PC-3 (cell line): ENCODE data around the gene EMB. TPM values are rescaled to one million over a fixed set of nuclear protein-coding genes. Genes with fewer than 3 reads are reported as not detected.
"Not testable (repeated sequence)": the region's sequence is repeated elsewhere in the genome, so short reads cannot be mapped to it uniquely, and the experiment has no call there.

Source experiments
- ATAC-seq: fragments of 200-7000 bp; cut with Tn5 transposase; 2 replicates; pipeline ENCODE4 v1.9.1; 2020; ENCODE audit warnings: mild to moderate bottlenecking, moderate library complexity
- BruUV-seq: library from RNA; stranded (reverse); fragments of 400-500 nt; replicated peaks from 2 replicates; lab custom pipeline; 2021; lab: Mats Ljungman, UMichigan
- CTCF ChIA-PET: fragments of 300-600 bp; sonication (Branson Sonifier 250); formaldehyde crosslinking; loops from one replicate; lab custom pipeline; 2022; ENCODE audit warnings: antibody characterized with exemption; lab: Charles Lee
- POLR2A ChIA-PET: fragments of 300-600 bp; sonication (Branson Sonifier 250); formaldehyde crosslinking; loops from one replicate; lab custom pipeline; 2022; ENCODE audit warnings: antibody characterized with exemption; ENCODE audit not compliant: unreplicated experiment; lab: Charles Lee
- DNase-seq: peaks from one replicate; pipeline ENCODE4 v3.0.0-alpha.2; 2015
- H2AFZ ChIP-seq: fragments of 300-600 bp; sonication (generic); 2 replicates; pipeline ENCODE4 v1.6.0; 2016; ENCODE audit warnings: antibody characterized with exemption, low read length
- H3F3A ChIP-seq: fragments of 300-600 bp; sonication (generic); one replicate; pipeline ENCODE4 v1.6.0; 2017; ENCODE audit warnings: antibody characterized with exemption, low read length, control low read depth, mild to moderate bottlenecking; ENCODE audit not compliant: unreplicated experiment
- H3K27ac ChIP-seq: fragments of 300-600 bp; sonication (generic); 2 replicates; pipeline ENCODE4 v1.5.1; 2016; ENCODE audit warnings: mild to moderate bottlenecking, low read length
- H3K27me3 ChIP-seq: fragments of 300-600 bp; sonication (generic); 2 replicates; pipeline ENCODE4 v1.6.1; 2016; ENCODE audit warnings: low read length, mixed read lengths
- H3K36me3 ChIP-seq: fragments of 300-600 bp; sonication (generic); 2 replicates; pipeline ENCODE4 v1.6.1; 2016; ENCODE audit warnings: low read depth, mixed run types, low read length, mixed read lengths
- H3K4me1 ChIP-seq: fragments of 300-600 bp; sonication (generic); 2 replicates; pipeline ENCODE4 v1.5.1; 2016; ENCODE audit warnings: low read length; ENCODE audit not compliant: insufficient read depth
- H3K4me2 ChIP-seq: fragments of 300-600 bp; sonication (generic); 2 replicates; pipeline ENCODE4 v1.6.0; 2016; ENCODE audit warnings: low read length
- H3K4me3 ChIP-seq: fragments of 300-600 bp; sonication (generic); 2 replicates; pipeline ENCODE4 v1.5.1; 2016; ENCODE audit warnings: mild to moderate bottlenecking, low read length, mixed read lengths
- H3K79me2 ChIP-seq: fragments of 300-600 bp; sonication (generic); 2 replicates; pipeline ENCODE4 v1.6.1; 2017; ENCODE audit warnings: low read length, mixed read lengths
- H3K9ac ChIP-seq: fragments of 300-600 bp; sonication (generic); 2 replicates; pipeline ENCODE4 v1.6.0; 2016; ENCODE audit warnings: mild to moderate bottlenecking, low read length
- H3K9me2 ChIP-seq: fragments of 300-600 bp; sonication (generic); replicated peaks from 2 replicates; pipeline ENCODE4 v1.6.1; 2016; ENCODE audit warnings: mixed run types, low read length, mixed read lengths
- H3K9me3 ChIP-seq: fragments of 300-600 bp; sonication (generic); 2 replicates; pipeline ENCODE4 v1.6.1; 2016; ENCODE audit warnings: low read length, mixed read lengths
- H4K20me1 ChIP-seq: fragments of 300-600 bp; sonication (generic); 2 replicates; pipeline ENCODE4 v1.6.1; 2016; ENCODE audit warnings: low read length, mixed read lengths
- CTCF ChIP-seq: fragments of 300-600 bp; sonication (generic); conservative IDR thresholded peaks from 2 replicates; pipeline ENCODE4 v1.5.1; 2017; ENCODE audit warnings: antibody characterized with exemption, low read depth, mild to moderate bottlenecking, low read length
- EZH2 ChIP-seq: fragments of 300-600 bp; sonication (generic); IDR thresholded peaks from one replicate; pipeline ENCODE4 v1.6.1; 2017; ENCODE audit warnings: antibody characterized with exemption, mild to moderate bottlenecking, low read length; ENCODE audit not compliant: unreplicated experiment
- EZH2phosphoT487 ChIP-seq: fragments of 300-600 bp; sonication (generic); IDR thresholded peaks from 2 replicates; pipeline ENCODE4 v1.6.1; 2018; ENCODE audit warnings: mild to moderate bottlenecking, antibody characterized with exemption, low read length, borderline replicate concordance
- intact Hi-C: fragments of 100-400 bp; cut with micrococcal nuclease; formaldehyde crosslinking; loops from 2 replicates; pipeline ENCODE4 v1.9.0; 2023
- total RNA-seq: library from RNA; depleted of rRNA; stranded (reverse); fragments of >200 nt; gene quantifications from 2 replicates; pipeline ENCODE4 v1.2.3, GENCODE V29; 2014

EMB gene
- total RNA-seq, 1 experiment from 2014 or later = 5.4 TPM

- H3K4me1 ChIP-seq = no peaks in the 10 kb centered on the region
- no peaks in the 10 kb centered on the region for H3K36me3 ChIP-seq
- DNase-seq (no peak), ATAC-seq (no peak)
- H3K9me2 ChIP-seq = no peaks in the 10 kb centered on the region
- ChIA-PET CTCF (no interaction called here), POLR2A (no interaction called here)
- TF ChIP-seq EZH2 = no peak
- TF ChIP-seq EZH2phosphoT487 = no peak
- TF ChIP-seq CTCF = no peak
- no peaks in the 10 kb centered on the region for H3K79me2 ChIP-seq
- intact Hi-C loops = no loop called here
- no peaks in the 10 kb centered on the region for H3F3A ChIP-seq
- H3K27ac ChIP-seq = no peak overlapping the region
- no peak overlapping the region for H3K9ac ChIP-seq
- H3K9me3 ChIP-seq = no peaks in the 10 kb centered on the region
- H3K4me2 ChIP-seq = no peak overlapping the region
- H2AFZ ChIP-seq = no peak overlapping the region
- no TSS peak for BruUV-seq
- no peaks in the 10 kb centered on the region for H4K20me1 ChIP-seq
- H3K27me3 ChIP-seq = no peaks in the 10 kb centered on the region
- no peak overlapping the region for H3K4me3 ChIP-seq
Observed at GRCh38 chr5:50415912-50416311, 25.2 kb downstream of the EMB start.

- H3K4me2 ChIP-seq, H3K4me1 ChIP-seq, H3K27me3 ChIP-seq, POLR2A ChIA-PET, BruUV-seq, H3F3A ChIP-seq, ATAC-seq, CTCF ChIA-PET, H3K9me3 ChIP-seq, intact Hi-C loops, H3K9ac ChIP-seq, H3K36me3 ChIP-seq, H4K20me1 ChIP-seq, H3K4me3 ChIP-seq, H2AFZ ChIP-seq, H3K27ac ChIP-seq, H3K9me2 ChIP-seq, H3K79me2 ChIP-seq, DNase-seq: not testable (repeated sequence)
Observed at GRCh38 chr5:50410932-50411331, 30.2 kb downstream of the EMB start.

- BruUV-seq = no TSS peak
- H3K36me3 ChIP-seq = no peaks in the 10 kb centered on the region
- DNase-seq = no peak
- no peak overlapping the region for H2AFZ ChIP-seq
- H3K9ac ChIP-seq = no peak overlapping the region
- TF ChIP-seq EZH2phosphoT487 (no peak), EZH2 (no peak), CTCF (no peak)
- ChIA-PET CTCF (no interaction called here), POLR2A (no interaction called here)
- H3K79me2 ChIP-seq = no peaks in the 10 kb centered on the region
- H3K27me3 ChIP-seq = no peaks in the 10 kb centered on the region
- no peaks in the 10 kb centered on the region for H3K9me2 ChIP-seq
- H3K27ac ChIP-seq = no peak overlapping the region
- H4K20me1 ChIP-seq = no peaks in the 10 kb centered on the region
- intact Hi-C loops = no loop called here
- H3K4me2 ChIP-seq = no peak overlapping the region
- no peaks in the 10 kb centered on the region for H3F3A ChIP-seq
- H3K4me3 ChIP-seq = no peak overlapping the region
- ATAC-seq = no peak
- no peaks in the 10 kb centered on the region for H3K9me3 ChIP-seq
- no peaks in the 10 kb centered on the region for H3K4me1 ChIP-seq
Observed at GRCh38 chr5:50406877-50407276, 34.2 kb downstream of the EMB start.
